UCSD-AML1 (cell line): ENCODE data around the gene CCDC149.

Source experiments
- DNase-seq: peaks from one replicate; lab custom pipeline; 2025; ENCODE audit not compliant: unreplicated experiment; lab: John Stamatoyannopoulos, UW

Gene CCDC149

DNA sequence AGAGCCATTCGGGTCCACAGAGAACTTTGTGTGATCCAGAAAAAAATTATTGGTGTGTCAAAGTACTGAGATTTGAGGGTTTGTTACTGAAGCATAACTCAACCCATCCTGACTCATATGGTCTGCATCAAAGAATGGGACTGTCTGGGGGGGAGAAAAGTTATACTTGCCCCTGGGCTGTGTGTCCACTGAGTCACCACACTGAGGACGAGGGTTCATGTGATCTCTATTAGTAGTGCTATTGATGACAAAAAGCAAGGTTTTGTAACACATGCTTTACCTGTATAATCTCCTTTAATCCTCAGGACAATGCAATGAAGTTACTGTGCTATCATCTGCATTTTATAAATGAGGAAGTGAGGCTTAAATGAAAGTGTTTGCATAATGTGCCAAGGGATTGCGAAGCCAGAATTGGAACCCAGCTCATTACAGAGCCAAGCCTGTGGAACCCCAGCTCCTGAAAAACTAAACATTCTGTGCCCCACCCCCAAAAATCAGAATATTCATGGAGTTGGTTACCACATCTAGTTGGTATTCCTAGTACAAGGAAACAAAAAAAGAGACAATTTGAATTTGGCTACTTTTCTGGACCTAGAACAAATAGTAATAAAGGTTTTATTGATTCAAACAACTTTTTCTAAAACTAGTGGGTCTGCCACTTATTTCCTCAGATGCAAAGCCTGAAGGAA lies 31.2 kb downstream of the CCDC149 start:
- no peak for DNase-seq

DNA sequence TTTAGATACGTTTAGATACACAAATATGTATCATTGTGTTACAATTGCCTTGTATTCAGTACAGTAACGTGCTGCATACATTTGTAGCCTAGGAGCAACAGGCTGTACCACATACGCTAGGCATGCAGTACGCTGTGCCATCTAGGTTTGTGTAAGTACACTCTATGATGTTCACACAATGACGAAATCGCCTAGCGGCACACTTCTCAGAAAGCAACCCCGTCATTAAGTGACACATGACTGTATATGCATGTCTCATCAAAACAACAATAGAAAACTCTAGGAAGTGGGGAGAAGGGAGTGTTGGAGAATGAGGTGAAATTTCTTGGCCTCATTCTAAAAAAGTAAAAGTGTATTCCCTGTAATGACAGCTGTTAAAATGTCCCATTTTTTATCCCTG lies 32.7 kb downstream of the CCDC149 start:
- DNase-seq = no peak

DNA sequence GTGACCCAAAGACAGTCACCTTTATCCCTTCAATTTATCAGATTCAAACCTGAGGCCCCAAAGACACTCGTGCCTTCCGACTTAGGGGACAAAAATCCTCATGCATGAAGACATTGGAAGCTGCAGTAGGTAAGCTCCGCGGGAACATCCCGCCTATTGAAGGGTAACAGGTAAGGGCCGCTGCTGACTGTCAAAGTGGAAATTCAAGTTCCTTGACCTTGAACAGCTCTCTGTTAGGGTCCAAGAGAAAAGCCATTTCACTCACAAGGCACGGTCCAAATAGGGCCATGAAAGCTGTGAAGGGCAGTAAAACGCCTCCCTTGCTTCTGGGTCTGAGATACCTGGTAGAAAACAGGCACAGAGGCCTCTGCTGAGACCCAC lies 34.2 kb downstream of the CCDC149 start:
- DNase-seq = no peak

DNA sequence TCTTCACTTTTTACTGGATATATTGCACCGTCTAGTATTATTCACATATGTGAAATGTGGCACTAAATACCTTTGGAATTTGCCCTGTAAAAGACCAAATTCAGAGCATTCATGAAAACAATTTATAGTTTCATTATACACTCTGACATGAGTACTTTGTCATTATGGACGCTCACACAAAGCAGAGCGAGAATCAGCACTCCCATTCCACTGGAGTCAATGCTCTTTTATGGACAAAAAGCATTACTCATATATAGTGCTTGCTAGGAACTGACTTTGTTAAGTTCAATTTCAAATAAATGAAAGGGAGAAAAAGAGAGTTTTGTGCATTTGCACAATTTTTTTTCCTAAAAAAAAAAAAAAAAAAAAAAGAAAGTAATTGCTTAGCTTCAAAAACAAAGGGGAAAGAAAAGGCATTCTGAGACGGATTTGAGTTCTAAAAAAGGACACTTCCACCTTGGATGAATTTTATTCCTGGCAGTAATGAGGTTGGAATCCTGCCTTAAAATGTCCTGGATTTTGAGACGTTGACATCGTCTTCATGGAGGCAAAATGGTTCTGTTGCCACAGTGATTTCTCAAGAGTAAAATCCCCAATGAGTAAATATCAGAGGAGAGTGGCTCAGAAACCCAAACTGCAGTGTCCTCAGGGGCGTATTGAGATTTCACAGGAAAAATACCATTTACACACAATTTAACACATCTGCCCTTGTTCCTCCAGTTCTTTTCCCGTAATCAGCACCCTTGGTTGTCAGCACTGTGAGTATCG lies 34.8 kb downstream of the CCDC149 start:
- DNase-seq = no peak

DNA sequence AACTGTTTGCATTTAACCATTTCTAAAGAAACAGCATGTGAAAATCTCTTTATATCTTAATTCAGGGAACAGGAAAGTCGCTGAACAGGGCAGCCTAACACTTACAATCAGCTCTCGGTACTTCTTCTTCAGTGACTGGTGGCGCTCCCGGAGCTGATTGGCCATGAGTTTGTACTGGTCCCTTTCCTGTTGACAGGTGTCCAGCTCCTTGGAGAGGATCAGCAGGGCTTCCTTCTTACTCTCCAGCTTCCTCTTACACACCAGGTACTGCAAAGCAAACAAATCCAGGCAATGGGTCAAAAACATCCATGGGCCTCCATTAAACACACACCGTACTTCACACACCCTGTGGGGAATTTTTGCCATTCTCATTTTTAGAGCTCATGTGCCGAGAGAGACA lies 36.4 kb downstream of the CCDC149 start:
- no peak for DNase-seq

DNA sequence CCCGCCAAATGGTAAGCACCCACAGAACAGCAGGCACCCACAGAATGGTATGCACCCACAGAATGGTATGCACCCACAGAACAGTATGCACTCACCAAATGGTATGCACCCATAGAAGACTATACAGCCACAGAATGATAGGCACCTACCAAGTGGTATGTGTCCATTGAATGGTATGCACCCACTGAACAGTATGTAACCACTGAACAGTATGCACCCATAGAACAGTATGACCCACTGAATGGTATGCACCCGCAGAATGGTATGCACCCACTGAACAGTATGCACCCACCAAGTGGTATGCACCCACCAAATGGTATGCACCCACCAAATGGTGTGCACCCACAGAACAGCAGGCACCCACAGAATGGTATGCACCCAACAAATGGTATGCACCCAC lies 40.1 kb downstream of the CCDC149 start:
- no peak for DNase-seq

DNA sequence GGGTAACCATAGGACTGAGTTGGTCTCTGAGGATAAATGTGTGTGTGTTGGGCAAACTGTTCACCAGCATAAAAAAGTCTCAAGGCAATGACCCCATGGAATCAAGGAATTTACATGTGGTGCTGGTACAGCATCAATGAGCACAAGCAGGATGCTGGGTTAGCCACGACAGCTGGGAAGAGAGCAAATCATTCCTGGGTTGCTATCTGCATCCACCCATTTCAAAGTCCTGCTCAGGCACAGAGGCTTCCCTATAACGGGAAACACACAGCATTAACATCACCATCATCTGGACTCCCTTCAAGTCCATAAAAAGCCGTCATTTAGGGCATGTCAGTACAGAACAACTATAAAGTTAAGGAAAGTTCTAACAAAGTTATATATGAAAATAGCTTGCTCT lies 41.6 kb downstream of the CCDC149 start:
- DNase-seq = no peak

DNA sequence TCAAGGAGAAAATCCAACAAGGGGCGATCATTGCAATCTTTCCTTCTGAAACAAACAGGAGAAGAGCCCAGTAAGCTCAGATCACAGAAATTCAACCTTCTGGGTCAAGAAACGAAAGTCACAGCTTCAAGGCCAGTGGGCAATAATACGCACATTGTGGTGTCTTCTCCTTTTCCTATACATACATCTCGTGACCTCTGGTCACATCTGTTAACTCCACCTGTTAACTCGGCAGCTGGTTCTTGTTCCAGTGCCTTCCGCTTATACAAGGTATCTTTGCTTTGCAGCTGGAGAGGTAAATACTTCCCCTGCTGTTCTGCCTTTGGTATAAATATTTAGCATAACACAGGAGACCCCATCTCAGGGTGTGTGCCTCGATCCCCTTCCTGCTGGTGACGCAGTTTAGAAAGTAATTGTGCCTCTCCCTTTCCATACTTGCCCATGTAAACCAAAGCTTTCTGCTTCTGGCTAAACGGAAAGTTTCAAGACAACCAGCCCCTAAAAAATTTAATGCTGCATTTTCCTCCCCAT lies 45.0 kb downstream of the CCDC149 start:
- DNase-seq = no peak

DNA sequence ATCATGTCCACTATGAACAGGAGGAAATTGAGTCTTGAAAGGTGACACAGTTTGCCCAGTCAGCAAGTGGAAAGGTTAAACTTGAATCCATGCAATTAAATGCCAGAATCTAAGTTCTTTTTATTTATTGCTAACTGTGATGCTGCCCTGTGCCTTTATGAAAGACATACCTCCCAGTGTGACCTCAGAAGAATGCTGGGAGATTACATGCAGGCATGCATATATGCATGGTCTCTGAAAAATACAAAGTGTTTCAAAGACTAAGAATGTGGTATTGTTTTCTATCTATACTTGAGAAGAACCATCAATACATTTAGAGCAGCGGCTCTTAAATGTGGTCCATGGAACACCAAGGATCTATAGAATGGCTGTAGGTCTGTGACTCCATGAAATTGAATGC lies 45.6 kb downstream of the CCDC149 start:
- no peak for DNase-seq

DNA sequence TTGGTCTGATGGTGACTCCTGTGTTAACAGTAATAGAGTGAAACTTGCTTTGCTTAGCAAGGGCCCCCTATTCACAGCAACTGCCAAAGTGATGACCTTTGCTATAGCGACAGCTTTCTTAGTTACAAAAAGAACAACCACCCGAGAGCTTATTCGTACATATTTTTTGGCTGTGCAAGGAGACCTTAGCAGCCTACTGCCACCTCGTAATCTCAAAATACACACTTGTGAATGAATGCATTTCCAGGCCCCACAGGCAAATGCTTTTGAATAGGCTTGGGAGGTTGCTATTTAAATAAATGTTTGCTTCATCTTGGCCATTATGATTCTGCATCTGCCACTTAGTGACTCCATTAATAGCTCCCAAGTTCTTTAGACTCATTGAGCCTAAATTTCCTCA lies 47.4 kb downstream of the CCDC149 start:
- DNase-seq = no peak

DNA sequence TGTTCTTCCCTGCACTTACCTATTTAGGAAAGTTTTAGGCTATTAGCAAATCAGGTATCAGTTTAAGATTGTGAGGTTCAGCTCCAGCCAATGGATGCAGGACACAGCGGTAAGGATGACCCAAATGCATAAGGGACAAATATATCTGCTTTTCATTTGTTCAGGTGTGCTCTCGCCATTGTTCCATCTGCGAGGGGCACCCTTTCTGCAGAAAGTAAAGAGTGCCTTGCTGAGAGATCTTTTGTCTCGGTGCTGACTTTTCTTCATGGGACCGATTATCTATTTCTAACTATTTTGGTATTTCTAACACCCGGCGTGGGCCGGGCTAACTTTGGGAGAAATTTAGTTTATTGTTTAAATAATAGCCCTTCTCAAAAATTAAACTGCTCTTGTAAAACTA lies 49.0 kb downstream of the CCDC149 start:
- no peak for DNase-seq

DNA sequence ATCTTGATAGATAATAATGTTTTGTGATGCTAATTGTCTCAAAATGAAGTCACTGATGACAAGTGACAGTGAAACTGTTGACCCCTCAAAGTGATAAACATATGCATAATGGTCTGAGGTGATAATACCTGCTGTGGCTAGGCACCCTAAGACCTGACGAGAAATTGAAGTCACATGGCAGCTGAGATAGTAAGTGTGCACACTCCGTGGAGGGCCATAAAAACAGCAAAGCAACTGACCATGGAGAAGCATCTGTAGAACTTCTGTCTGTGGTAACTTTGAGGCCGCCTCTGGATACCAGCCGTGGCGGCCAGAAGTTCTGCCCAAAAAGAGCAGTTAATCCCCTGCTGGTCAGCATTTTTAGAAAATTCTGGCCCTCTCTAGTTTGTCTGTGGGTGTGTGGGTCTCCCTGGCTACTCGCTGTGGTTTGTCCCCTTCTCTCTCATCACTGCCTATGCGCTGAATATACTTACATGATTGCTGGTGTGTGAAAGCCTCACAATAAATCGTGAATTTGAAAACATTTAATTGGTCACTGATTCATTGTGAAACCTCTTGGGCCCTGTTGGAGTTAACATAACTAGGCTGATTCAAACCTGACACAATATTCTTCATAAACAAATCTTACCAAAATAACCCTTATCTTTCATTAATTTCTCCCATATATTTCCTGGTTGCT lies 50.6 kb downstream of the CCDC149 start:
- DNase-seq = no peak

DNA sequence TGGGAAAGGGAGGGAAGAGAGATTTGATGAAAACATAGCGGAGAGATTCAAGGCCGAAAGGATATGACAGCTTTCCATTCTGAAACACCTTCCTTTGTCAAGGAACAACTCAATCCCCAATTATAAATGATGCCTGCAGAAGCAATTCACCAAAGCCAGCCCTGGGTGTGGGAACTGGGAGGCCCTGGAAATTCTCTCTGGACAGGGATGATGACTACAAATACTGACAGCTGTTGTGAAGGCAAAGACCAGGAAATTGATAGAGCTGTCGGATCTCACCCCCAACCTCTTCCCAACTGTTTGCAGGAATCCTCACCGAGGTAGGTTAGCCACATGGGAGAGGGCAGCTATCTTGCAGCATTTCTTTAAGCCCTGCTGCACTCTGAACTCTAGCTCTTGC lies 54.3 kb downstream of the CCDC149 start:
- DNase-seq = no peak

DNA sequence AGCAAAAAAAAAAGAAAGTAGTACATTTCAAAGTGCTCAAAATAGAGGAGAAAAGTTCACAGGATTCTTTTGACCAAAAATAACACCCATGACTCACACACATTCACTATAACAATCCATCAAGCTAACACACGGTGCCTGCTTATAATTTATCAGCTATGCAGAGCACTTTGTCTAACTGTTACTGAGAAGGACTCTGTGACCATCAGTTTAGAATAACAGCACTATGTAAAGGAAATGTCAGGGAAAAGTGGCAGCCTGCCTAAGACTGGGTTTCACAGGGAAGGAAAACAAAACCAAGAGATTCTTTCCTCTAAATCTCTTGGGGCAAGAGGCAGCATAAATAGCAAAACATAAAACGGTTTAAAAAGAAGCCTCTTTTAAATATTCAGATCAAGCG lies 54.8 kb downstream of the CCDC149 start:
- no peak for DNase-seq

DNA sequence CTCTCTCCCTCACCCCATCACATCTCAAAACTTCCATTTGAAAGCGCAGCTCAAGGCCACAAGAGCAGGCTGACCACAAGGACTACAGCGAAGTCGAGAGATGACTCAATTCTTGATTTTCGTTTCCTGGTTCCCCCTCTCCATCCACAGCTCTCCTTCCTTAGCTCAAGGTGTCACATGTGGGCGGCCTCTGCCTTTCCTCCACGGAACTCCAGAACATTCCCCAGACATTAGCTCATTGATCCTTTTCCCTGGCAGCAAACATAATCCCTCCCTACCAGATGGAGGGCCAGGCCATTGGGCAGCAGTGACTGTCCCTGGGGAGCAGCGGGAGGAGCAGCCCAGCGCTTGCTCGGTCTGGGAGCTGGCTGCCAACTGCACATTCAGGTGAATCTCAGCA lies 56.3 kb downstream of the CCDC149 start:
- no peak for DNase-seq

DNA sequence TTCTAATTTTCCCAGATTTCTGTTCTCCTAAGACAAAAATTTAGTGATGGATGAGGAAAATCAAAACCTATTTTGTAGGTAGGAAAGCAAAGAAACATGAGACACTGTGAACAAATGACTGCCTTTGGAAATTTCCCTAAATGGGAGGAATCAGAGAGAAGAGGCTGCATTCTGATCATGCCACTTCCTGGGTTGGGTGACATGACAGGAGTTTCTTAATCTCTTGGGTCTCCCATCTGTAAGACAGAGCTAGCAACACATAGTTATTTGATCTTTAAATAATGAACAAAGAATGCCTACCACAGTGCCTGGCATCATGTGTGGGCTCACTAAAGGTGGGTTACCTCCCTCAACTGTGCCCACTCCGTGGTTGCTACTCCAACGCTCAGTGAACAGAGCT lies 57.1 kb downstream of the CCDC149 start:
- DNase-seq = no peak

DNA sequence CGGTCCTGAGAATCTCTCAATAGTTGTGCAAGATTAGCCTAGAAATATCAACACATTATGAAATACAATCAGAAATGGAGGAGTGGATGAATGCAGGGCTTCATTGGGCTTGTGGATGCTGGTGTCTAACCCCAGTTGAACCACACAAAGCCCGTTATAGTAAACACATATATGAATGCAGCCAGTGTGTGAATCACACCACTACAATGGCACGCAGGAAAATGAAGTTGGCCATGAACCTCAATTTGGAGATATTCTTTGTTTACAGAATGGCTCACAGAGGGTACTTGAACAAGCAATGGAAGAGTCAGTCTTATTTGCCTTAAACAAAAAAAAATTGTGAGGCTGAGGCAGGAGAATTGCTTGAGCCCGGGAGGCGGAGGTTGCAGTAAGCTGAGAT lies 59.7 kb downstream of the CCDC149 start:
- no peak for DNase-seq

DNA sequence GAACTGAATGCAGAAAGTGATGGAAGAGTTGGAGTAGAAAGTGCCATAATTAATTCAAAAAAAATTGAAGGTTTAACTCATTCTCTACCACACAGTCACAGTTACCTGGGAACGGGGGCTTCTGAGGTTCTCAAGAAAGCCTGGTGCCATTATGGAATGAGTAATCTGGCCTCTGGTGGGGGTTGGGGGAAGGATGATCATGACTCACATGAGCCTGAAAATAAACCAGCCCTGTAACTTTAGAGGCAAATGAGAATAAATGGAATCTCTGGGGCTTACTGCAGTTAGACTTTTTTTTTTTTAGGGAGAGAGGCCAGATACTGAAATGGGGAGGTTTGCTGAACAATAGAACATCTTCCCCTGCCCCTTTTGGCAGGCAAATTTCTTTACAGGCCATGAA lies 62.2 kb downstream of the CCDC149 start:
- DNase-seq = no peak

DNA sequence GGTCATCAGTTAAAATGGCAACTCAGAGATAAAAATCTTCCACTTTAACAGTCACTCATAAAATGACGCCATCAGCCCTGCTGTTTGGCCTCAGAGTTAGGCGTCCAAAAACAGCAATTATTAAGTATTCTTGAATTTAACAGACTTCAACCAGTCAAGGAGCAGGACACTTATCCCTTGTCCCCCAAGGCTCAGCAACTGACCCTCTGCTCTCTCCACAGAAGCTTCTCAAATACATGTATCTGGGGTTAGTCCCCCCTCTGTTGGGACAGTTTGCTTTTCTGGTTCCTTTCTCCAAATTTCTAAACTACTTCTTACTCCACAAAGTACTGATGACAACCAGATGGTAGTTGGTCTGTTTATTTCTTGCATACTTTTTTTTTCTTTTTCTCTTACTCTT lies 63.1 kb downstream of the CCDC149 start:
- no peak for DNase-seq

DNA sequence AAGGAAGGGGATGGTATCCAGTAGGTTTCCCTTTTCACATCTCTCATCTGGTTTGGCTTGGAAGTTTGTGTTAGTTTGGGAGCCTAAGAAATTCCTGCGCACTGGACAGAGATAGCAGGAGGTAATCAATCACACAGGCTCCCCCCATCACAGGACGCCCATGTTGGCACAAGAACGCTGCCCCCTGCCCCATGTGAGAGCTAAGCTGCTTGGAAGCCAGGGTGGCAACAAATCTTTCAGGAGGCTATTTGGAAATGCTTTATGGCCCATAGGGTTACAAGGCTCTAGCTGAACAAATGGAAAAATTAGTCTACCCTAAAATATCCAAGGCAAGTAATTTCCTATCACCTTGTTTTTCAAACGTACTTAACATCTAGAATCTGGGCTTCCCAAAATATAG lies 63.5 kb downstream of the CCDC149 start:
- no peak for DNase-seq

DNA sequence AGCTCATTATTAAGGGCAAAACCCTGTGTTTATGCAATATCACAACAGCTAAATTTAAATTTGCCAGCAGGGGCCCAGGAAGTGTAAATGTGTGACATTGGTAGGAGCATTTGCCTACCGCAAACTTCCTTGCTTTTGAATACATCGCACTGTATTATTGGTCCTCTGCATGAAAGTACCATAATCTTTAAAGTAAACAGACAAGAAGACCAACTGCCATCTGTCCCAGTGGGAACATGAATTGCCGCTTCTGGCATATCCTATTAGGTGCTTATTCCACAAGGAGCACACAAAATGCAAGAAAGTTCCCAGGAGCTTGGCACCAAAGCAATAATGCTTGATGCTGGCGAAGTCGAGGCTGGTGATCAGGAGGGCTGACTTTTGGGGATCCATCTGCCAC lies 66.1 kb downstream of the CCDC149 start:
- no peak for DNase-seq

DNA sequence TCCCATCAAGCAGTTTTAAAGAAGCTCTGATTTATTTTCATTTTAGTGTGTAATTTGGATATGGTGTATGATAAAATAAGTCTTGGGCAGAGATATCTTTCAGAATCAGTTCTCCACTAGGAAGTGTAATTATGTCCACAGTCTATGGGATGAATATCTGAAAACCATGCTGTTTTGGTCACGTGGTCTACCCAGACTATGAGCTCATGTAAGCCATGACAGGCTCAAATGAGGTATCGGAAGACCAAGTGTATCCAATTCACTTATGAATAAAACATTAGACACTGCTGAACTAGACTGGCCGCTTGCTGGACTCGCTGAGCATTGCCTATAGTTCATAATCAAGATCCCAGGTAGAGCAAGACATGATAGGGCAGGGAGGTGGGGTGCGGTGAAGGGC lies 66.9 kb downstream of the CCDC149 start:
- DNase-seq = no peak
